HepG2 (cell line): ENCODE data around the gene TXNDC11. TPM values are rescaled to one million over a fixed set of nuclear protein-coding genes. Genes with fewer than 3 reads are reported as not detected.

ENCODE experiments used
- ARNT2 ChIP-seq: sonication (generic); formaldehyde crosslinking; IDR thresholded peaks from 2 replicates; pipeline ENCODE4 v1.8.0; 2022; ENCODE audit warnings: mild to moderate bottlenecking, low read depth, missing genetic modification reagents, moderate library complexity
- ATRX ChIP-seq: sonication (generic); formaldehyde crosslinking; IDR thresholded peaks from 2 replicates; pipeline ENCODE4 v1.4.0; 2020; ENCODE audit warnings: missing genetic modification reagents, borderline replicate concordance
- CHD4 ChIP-seq: fragments of 200-600 bp; sonication (generic); IDR thresholded peaks from 2 replicates; pipeline ENCODE4 v1.7.0; 2017; ENCODE audit warnings: mild to moderate bottlenecking, low read length, borderline replicate concordance
- FOXA3 ChIP-seq: IDR thresholded peaks from 2 replicates; pipeline ENCODE4 v1.6.1; 2016; ENCODE audit warnings: missing genetic modification reagents, missing compliant biosample characterization
- HDAC2 ChIP-seq: sonication (generic); formaldehyde crosslinking; IDR thresholded peaks from 2 replicates; pipeline ENCODE4 v1.4.0; 2020; ENCODE audit warnings: missing genetic modification reagents
- HMGA1 ChIP-seq: sonication (generic); formaldehyde crosslinking; conservative IDR thresholded peaks from 2 replicates; pipeline ENCODE4 v1.4.0; 2020; ENCODE audit warnings: missing genetic modification reagents
- HNRNPLL ChIP-seq: fragments of 200-400 bp; formaldehyde crosslinking; IDR thresholded peaks from 2 replicates; pipeline ENCODE4 v1.6.1; 2017; ENCODE audit warnings: mild to moderate bottlenecking, low read depth, low read length; ENCODE audit not compliant: poor library complexity, severe bottlenecking
- KDM1A ChIP-seq: IDR thresholded peaks from 2 replicates; pipeline ENCODE4 v1.6.1; 2016; ENCODE audit warnings: missing compliant biosample characterization
- MAF1 ChIP-seq: sonication (generic); formaldehyde crosslinking; IDR thresholded peaks from 2 replicates; pipeline ENCODE4 v1.5.0; 2020; ENCODE audit warnings: missing genetic modification reagents, borderline replicate concordance
- ONECUT2 ChIP-seq: sonication (generic); formaldehyde crosslinking; IDR thresholded peaks from 2 replicates; pipeline ENCODE4 v1.4.0; 2020; ENCODE audit warnings: missing genetic modification reagents
- RARA ChIP-seq: IDR thresholded peaks from 2 replicates; pipeline ENCODE4 v1.6.1; 2016; ENCODE audit warnings: missing genetic modification reagents, missing compliant biosample characterization
- RXRA ChIP-seq: sonication (generic); formaldehyde crosslinking; IDR thresholded peaks from 2 replicates; pipeline ENCODE4 v1.5.1; 2020; ENCODE audit warnings: missing genetic modification reagents
- STAT5B ChIP-seq: sonication (generic); formaldehyde crosslinking; IDR thresholded peaks from 2 replicates; pipeline ENCODE4 v1.4.0; 2020; ENCODE audit warnings: missing genetic modification reagents
- TEF ChIP-seq: sonication (generic); formaldehyde crosslinking; IDR thresholded peaks from 2 replicates; pipeline ENCODE4 v1.5.0; 2020; ENCODE audit warnings: missing genetic modification reagents
- ZBTB3 ChIP-seq: sonication (generic); formaldehyde crosslinking; IDR thresholded peaks from 2 replicates; pipeline ENCODE4 v1.4.0; 2020; ENCODE audit warnings: low read depth, mild to moderate bottlenecking, moderate library complexity, missing genetic modification reagents, borderline replicate concordance
- ZHX1 ChIP-seq: sonication (generic); formaldehyde crosslinking; IDR thresholded peaks from 2 replicates; pipeline ENCODE4 v1.8.1; 2022; ENCODE audit warnings: low read depth, mild to moderate bottlenecking, missing genetic modification reagents
- ZNF446 ChIP-seq: sonication (generic); formaldehyde crosslinking; IDR thresholded peaks from 2 replicates; pipeline ENCODE4 v1.5.0; 2020; ENCODE audit warnings: mild to moderate bottlenecking, missing genetic modification reagents
- ZNF510 ChIP-seq: sonication (generic); formaldehyde crosslinking; IDR thresholded peaks from 2 replicates; pipeline ENCODE4 v1.4.0; 2020; ENCODE audit warnings: low read depth, mild to moderate bottlenecking, missing genetic modification reagents
- ZNF556 ChIP-seq: sonication (generic); formaldehyde crosslinking; IDR thresholded peaks from 2 replicates; pipeline ENCODE4 v1.4.0; 2020; ENCODE audit warnings: mild to moderate bottlenecking, missing genetic modification reagents, borderline replicate concordance
- ZNF691 ChIP-seq: sonication (generic); formaldehyde crosslinking; IDR thresholded peaks from 2 replicates; pipeline ENCODE4 v1.4.0; 2020; ENCODE audit warnings: missing genetic modification reagents, low read depth, mild to moderate bottlenecking, borderline replicate concordance
- ZNF704 ChIP-seq: sonication (generic); formaldehyde crosslinking; IDR thresholded peaks from 2 replicates; pipeline ENCODE4 v1.8.1; 2023; ENCODE audit warnings: mild to moderate bottlenecking, inconsistent platforms, moderate library complexity, missing genetic modification reagents, borderline replicate concordance
- ZNF784 ChIP-seq: sonication (generic); formaldehyde crosslinking; IDR thresholded peaks from 2 replicates; pipeline ENCODE4 v1.5.1; 2020; ENCODE audit warnings: missing genetic modification reagents, mild to moderate bottlenecking, borderline replicate concordance
- polyA plus RNA-seq, 8 experiments: library from polyadenylated mRNA; depleted of rRNA in 3 of 8; stranded (reverse) in 7 of 8; unstranded in 1 of 8; fragments of >200 nt; fragmentation: Illumina TruSeq in 4 of 8; extraction: Trizol in 4 of 8; gene quantifications; 2 replicates each; pipeline versions ENCODE4 v1.2.1 to v1.2.3, GENCODE V29; 2011 to 2016; ENCODE audit warnings: low read depth in 4 of 8, missing spikeins in 1 of 8, mixed read lengths in 1 of 8; ENCODE audit not compliant: insufficient read depth in 1 of 8
- total RNA-seq, 5 experiments: library from RNA; depleted of rRNA; stranded (reverse); fragments of >200 nt; fragmentation: Illumina TruSeq; extraction: Trizol; gene quantifications; 2 replicates each; pipeline ENCODE4 v1.2.3, GENCODE V29; 2016; ENCODE audit warnings: low read depth in 1 of 5

TXNDC11 gene
- total and polyA plus RNA-seq, 2 of the 13 experiments (the other 11 are each of a cell fraction or from before 2014, with no cell fraction given) = 74.9 to 123 TPM

GRCh38 chr16:11748404-11749254 lies 6.0 kb upstream of the TXNDC11 start (continued):
- no peak; the same call in 1 of the 2 replicates for TF ChIP-seq ZNF704 (CRISPR knock-in tag)
- no peak for TF ChIP-seq ZHX1
- no peak for TF ChIP-seq ZNF446
- TF ChIP-seq ZNF784 (CRISPR knock-in tag) = no peak
- no peak; the same call in 1 of the 2 replicates for TF ChIP-seq ZBTB3 (CRISPR knock-in tag)
- peak; percentile 56; the same call in 1 of the 2 replicates for TF ChIP-seq TEF (CRISPR knock-in tag)
- TF ChIP-seq STAT5B (CRISPR knock-in tag) = no peak
- TF ChIP-seq MAF1 = peak; percentile 79
- TF ChIP-seq RARA (CRISPR knock-in tag) = peak; percentile 26; the same call in 1 of the 2 replicates
- peak; percentile 87 for TF ChIP-seq CHD4
- no peak; the same call in 1 of the 2 replicates for TF ChIP-seq RXRA
- no peak for TF ChIP-seq ZNF691 (CRISPR knock-in tag)
- 0 out of 2 replicates have a peak, but pooled peaks have one; percentile 33 for TF ChIP-seq ONECUT2
- no peak for TF ChIP-seq HMGA1
- TF ChIP-seq KDM1A (CRISPR knock-in tag) = no peak
- peak; percentile 61; the same call in 1 of the 2 replicates for TF ChIP-seq ZNF510 (CRISPR knock-in tag)
- TF ChIP-seq ARNT2 (CRISPR knock-in tag) = no peak
- TF ChIP-seq FOXA3 (CRISPR knock-in tag) = peak; percentile 66; the same call in 1 of the 2 replicates
- TF ChIP-seq HDAC2 = no peak; the same call in none of the 2 replicates
- TF ChIP-seq ATRX (CRISPR knock-in tag) = no peak
- TF ChIP-seq HNRNPLL = no peak
- TF ChIP-seq ZNF556 (CRISPR knock-in tag) = peak; percentile 10; the same call in 1 of the 2 replicates
